ENCODE data around the gene NUP88. TPM values are rescaled to one million over a fixed set of nuclear protein-coding genes. Genes with fewer than 3 reads are reported as not detected.

The NUP88 gene
- total and polyA plus RNA-seq, 10 of the 15 experiments (the other 5 are each of a cell fraction or from before 2014, with no cell fraction given), result 110 to 244 (median 188) TPM

- TF ChIP-seq HDGF (IDR thresholded peaks at IDR 0.05) (no peak), IRF4 (IDR thresholded peaks at IDR 0.05; ENCODE audit: low read depth, low read length) (no peak), BACH1 (IDR thresholded peaks at IDR 0.05; ENCODE audit: borderline replicate concordance) (no peak), MXI1 (IDR thresholded peaks at IDR 0.05; ENCODE audit: low read depth, low read length) (no peak), POLR2AphosphoS2 (IDR thresholded peaks at IDR 0.05; ENCODE audit: low read depth, low read length) (no peak), ZNF24 (IDR thresholded peaks at IDR 0.05) (no peak), USF1 (IDR thresholded peaks at IDR 0.05; ENCODE audit: borderline replicate concordance, extremely low read length, insufficient read depth, low read depth, low read length) (no peak), NFYA (IDR thresholded peaks at IDR 0.05; ENCODE audit: borderline replicate concordance, low read depth, low read length) (no peak), SUZ12 (IDR thresholded peaks at IDR 0.05; ENCODE audit: unreplicated experiment) (no peak), TBL1XR1 (IDR thresholded peaks at IDR 0.05; ENCODE audit: low read depth, low read length) (no peak), LARP7 (IDR thresholded peaks at IDR 0.05) (no peak), CHD1 (IDR thresholded peaks at IDR 0.05; ENCODE audit: low read depth, low read length) (no peak), BCLAF1 (IDR thresholded peaks at IDR 0.05) (no peak)
Observed at GRCh38 chr17:5364696-5365095, 54.8 kb downstream of the NUP88 start (continued).

Data from GM12878 (cell line).